ENCODE results near the gene ADAMTS9.

Gene ADAMTS9

GRCh38 chr3:64616953-64617352 is 70.8 kb downstream of the ADAMTS9 start:
- TF ChIP-seq POLR2A (IDR thresholded peaks at IDR 0.05; ENCODE audit: low read depth, low read length): no peak
- TF ChIP-seq POLR2AphosphoS5 (IDR thresholded peaks at IDR 0.05; ENCODE audit: low read depth, low read length): no peak
- no peak for TF ChIP-seq TAF1 (IDR thresholded peaks at IDR 0.05; ENCODE audit: low read depth, low read length)
- FAIRE-seq (no peak), DNase-seq (ENCODE audit: insufficient read length, low spot score) (no peak)

DNA sequence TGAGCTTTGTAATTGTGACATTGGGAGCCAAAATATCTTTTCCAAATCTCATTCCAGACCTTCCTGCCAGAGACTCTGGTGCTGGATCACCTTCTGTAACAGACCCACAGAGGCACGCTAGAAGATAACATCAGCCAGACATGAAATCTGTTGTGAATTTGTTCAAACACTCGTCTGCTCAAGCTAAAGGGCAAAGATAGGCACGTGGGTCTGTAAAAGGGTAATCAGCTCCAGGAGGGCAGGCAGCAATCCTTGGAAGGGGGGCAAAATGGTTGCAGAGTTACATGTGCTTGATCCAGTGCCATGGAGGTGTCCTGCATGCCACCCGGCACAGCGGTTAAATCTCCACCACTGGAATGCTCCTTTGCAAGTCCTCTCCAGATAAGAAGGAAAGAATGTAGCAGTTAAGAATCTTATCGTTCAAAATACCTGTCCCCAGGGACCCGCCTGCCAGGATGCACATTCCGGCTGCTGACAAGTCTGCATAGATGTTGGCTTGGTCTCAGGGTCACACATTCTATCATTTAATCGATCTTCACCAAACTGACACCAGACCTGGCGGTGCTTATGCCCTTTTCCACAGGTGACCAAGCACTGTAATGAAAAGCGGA is 74.8 kb downstream of the ADAMTS9 start:
- FAIRE-seq (no peak), DNase-seq (ENCODE audit: insufficient read length, low spot score) (no peak)
- no peak for TF ChIP-seq PAX5 (IDR thresholded peaks at IDR 0.05; ENCODE audit: insufficient read depth, low read length, severe bottlenecking)
- no peak for TF ChIP-seq SPI1 (IDR thresholded peaks at IDR 0.05; ENCODE audit: low read depth, low read length)
- TF ChIP-seq TAF1 (IDR thresholded peaks at IDR 0.05; ENCODE audit: low read depth, low read length): no peak
- TF ChIP-seq POU2F2 (IDR thresholded peaks at IDR 0.05; ENCODE audit: low read depth, low read length): no peak
- no peak for TF ChIP-seq POLR2A (IDR thresholded peaks at IDR 0.05; ENCODE audit: low read depth, low read length)

- DNase-seq (ENCODE audit: insufficient read length, low spot score) (no peak), FAIRE-seq (no peak)
- TF ChIP-seq SPI1 (IDR thresholded peaks at IDR 0.05; ENCODE audit: low read depth, low read length) (no peak), TAF1 (IDR thresholded peaks at IDR 0.05; ENCODE audit: low read depth, low read length) (no peak), POU2F2 (IDR thresholded peaks at IDR 0.05; ENCODE audit: low read depth, low read length) (no peak), PAX5 (IDR thresholded peaks at IDR 0.05; ENCODE audit: insufficient read depth, low read length, severe bottlenecking) (no peak), POLR2AphosphoS5 (IDR thresholded peaks at IDR 0.05; ENCODE audit: low read depth, low read length) (no peak), POLR2A (IDR thresholded peaks at IDR 0.05; ENCODE audit: low read depth, low read length) (no peak)
Observed at GRCh38 chr3:64612082-64612860, 75.5 kb downstream of the ADAMTS9 start.

- FAIRE-seq (no peak), DNase-seq (ENCODE audit: insufficient read length, low spot score) (no peak)
- no peak for TF ChIP-seq TAF1 (IDR thresholded peaks at IDR 0.05; ENCODE audit: low read depth, low read length)
- no peak for TF ChIP-seq POLR2AphosphoS5 (IDR thresholded peaks at IDR 0.05; ENCODE audit: low read depth, low read length)
- no peak for TF ChIP-seq SPI1 (IDR thresholded peaks at IDR 0.05; ENCODE audit: low read depth, low read length)
- TF ChIP-seq POU2F2 (IDR thresholded peaks at IDR 0.05; ENCODE audit: low read depth, low read length): no peak
- no peak for TF ChIP-seq PAX5 (IDR thresholded peaks at IDR 0.05; ENCODE audit: insufficient read depth, low read length, severe bottlenecking)
- no peak for TF ChIP-seq POLR2A (IDR thresholded peaks at IDR 0.05; ENCODE audit: low read depth, low read length)
Observed at GRCh38 chr3:64608741-64609140, 79.1 kb downstream of the ADAMTS9 start.

DNA sequence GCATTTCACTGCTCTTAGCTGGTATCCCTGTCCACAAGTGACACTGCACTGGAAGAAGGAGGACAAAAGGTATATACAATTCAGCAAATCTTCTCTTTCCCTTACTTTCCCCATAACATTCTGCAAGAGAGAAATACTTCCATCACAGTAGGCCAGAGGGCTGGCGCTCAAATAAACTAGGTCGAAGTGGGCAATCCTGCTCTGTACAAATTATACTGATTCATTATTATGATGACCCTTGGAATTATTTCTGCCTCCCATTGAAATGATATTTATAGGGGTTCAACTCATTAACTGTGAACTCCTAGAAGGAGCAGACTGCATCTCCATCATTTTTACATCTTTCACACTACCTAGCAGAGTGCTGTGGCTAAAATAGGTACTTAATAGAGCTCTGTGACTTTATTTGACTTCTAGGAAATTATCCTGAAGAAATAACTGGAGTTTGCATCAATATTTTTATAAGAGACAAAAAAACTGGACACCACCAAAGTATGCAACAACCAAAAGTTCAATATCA is 80.7 kb downstream of the ADAMTS9 start:
- no peak for FAIRE-seq

DNA sequence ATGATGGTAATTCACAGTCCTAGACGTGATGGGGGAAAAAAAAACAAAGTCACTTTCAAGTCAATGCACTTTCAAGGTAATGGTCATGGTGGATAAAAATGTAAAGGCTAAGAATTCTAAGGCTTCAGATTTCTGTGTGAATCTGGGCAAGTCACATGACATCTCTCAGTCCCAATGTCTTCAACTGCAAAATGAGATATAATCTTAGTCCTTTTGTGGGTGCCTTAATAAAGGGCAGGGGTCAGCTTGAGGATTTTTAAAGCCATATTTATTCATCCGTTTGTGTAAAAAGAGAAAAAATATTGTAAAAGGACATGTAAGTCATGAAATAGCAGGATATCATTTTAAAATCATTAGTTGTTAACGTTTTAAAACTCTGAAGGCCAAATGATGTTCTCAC is 83.5 kb downstream of the ADAMTS9 start:
- DNase-seq (ENCODE audit: insufficient read length, low spot score) (no peak), FAIRE-seq (no peak)
- TF ChIP-seq SPI1 (IDR thresholded peaks at IDR 0.05; ENCODE audit: low read depth, low read length) (no peak), POLR2A (IDR thresholded peaks at IDR 0.05; ENCODE audit: low read depth, low read length) (no peak), PAX5 (IDR thresholded peaks at IDR 0.05; ENCODE audit: insufficient read depth, low read length, severe bottlenecking) (no peak), POLR2AphosphoS5 (IDR thresholded peaks at IDR 0.05; ENCODE audit: low read depth, low read length) (no peak), TAF1 (IDR thresholded peaks at IDR 0.05; ENCODE audit: low read depth, low read length) (no peak), POU2F2 (IDR thresholded peaks at IDR 0.05; ENCODE audit: low read depth, low read length) (no peak)

More for the DNA sequence above, 80.7 kb downstream of the ADAMTS9 start:
- no peak for DNase-seq (ENCODE audit: insufficient read length, low spot score)
- no peak for TF ChIP-seq PAX5 (IDR thresholded peaks at IDR 0.05; ENCODE audit: insufficient read depth, low read length, severe bottlenecking)
- no peak for TF ChIP-seq TAF1 (IDR thresholded peaks at IDR 0.05; ENCODE audit: low read depth, low read length)
- no peak for TF ChIP-seq POU2F2 (IDR thresholded peaks at IDR 0.05; ENCODE audit: low read depth, low read length)
- TF ChIP-seq SPI1 (IDR thresholded peaks at IDR 0.05; ENCODE audit: low read depth, low read length): no peak
- no peak for TF ChIP-seq POLR2A (IDR thresholded peaks at IDR 0.05; ENCODE audit: low read depth, low read length)
- no peak for TF ChIP-seq POLR2AphosphoS5 (IDR thresholded peaks at IDR 0.05; ENCODE audit: low read depth, low read length)

DNA sequence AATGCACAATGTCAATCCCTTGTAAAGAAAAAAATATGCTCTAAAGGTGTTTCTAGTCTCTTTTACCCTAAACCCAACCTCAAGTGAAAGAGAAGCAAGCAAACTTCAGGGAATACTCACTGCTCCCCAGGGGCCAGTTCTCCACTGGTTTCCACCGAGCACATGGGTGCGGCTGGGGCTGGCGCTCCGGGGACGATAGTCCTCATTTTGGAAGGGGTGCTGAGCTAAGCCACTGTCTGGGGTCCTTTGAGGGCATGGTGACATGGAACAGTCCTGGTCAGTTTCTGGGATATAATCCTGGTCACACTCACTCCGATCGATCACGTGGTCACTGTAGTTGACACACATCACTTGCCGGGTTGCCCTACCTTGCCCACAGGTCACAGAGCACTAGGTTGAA is 86.0 kb downstream of the ADAMTS9 start:
- DNase-seq (ENCODE audit: insufficient read length, low spot score): no peak
- TF ChIP-seq PAX5 (IDR thresholded peaks at IDR 0.05; ENCODE audit: insufficient read depth, low read length, severe bottlenecking): no peak
- no peak for TF ChIP-seq POU2F2 (IDR thresholded peaks at IDR 0.05; ENCODE audit: low read depth, low read length)
- TF ChIP-seq TAF1 (IDR thresholded peaks at IDR 0.05; ENCODE audit: low read depth, low read length): no peak
- TF ChIP-seq POLR2AphosphoS5 (IDR thresholded peaks at IDR 0.05; ENCODE audit: low read depth, low read length): no peak
- TF ChIP-seq SPI1 (IDR thresholded peaks at IDR 0.05; ENCODE audit: low read depth, low read length): no peak
- TF ChIP-seq POLR2A (IDR thresholded peaks at IDR 0.05; ENCODE audit: low read depth, low read length): no peak
- FAIRE-seq: no peak

GRCh38 chr3:64600246-64600950 is 87.4 kb downstream of the ADAMTS9 start:
- FAIRE-seq (no peak), DNase-seq (ENCODE audit: insufficient read length, low spot score) (no peak)

GRCh38 chr3:64599651-64600050 is 88.1 kb downstream of the ADAMTS9 start:
- FAIRE-seq (no peak), DNase-seq (ENCODE audit: insufficient read length, low spot score) (no peak)
- TF ChIP-seq SPI1 (IDR thresholded peaks at IDR 0.05; ENCODE audit: low read depth, low read length): no peak
- TF ChIP-seq TAF1 (IDR thresholded peaks at IDR 0.05; ENCODE audit: low read depth, low read length): no peak
- TF ChIP-seq POU2F2 (IDR thresholded peaks at IDR 0.05; ENCODE audit: low read depth, low read length): no peak
- no peak for TF ChIP-seq POLR2A (IDR thresholded peaks at IDR 0.05; ENCODE audit: low read depth, low read length)
- TF ChIP-seq PAX5 (IDR thresholded peaks at IDR 0.05; ENCODE audit: insufficient read depth, low read length, severe bottlenecking): no peak
- TF ChIP-seq POLR2AphosphoS5 (IDR thresholded peaks at IDR 0.05; ENCODE audit: low read depth, low read length): no peak

More at GRCh38 chr3:64600246-64600950, 87.4 kb downstream of the ADAMTS9 start:
- TF ChIP-seq PAX5 (IDR thresholded peaks at IDR 0.05; ENCODE audit: insufficient read depth, low read length, severe bottlenecking) (no peak), POU2F2 (IDR thresholded peaks at IDR 0.05; ENCODE audit: low read depth, low read length) (no peak), TAF1 (IDR thresholded peaks at IDR 0.05; ENCODE audit: low read depth, low read length) (no peak)
